IMR-90 (cell line): ENCODE measurements around the gene MEIOB. TPM values are rescaled to one million over a fixed set of nuclear protein-coding genes. Genes with fewer than 3 reads are reported as not detected.
A peak's percentile ranks its signal among the peaks of the same experiment; 100 is the strongest.

Source experiments
- ATAC-seq: fragments of 200-7000 bp; cut with Tn5 transposase; 2 replicates; pipeline ENCODE4 v1.9.1; 2020; ENCODE audit warnings: low read depth, mild to moderate bottlenecking, moderate library complexity
- BruUV-seq: library from RNA; stranded (reverse); fragments of 400-500 nt; replicated peaks from 2 replicates; lab custom pipeline; 2021; lab: Mats Ljungman, UMichigan
- CTCF ChIA-PET: fragments of 300-600 bp; formaldehyde crosslinking; extraction: SDS; loops from one replicate; lab custom pipeline; 2021; ENCODE audit warnings: antibody characterized with exemption; lab: Yijun Ruan, JAX
- POLR2A ChIA-PET: fragments of 300-600 bp; sonication (Branson Sonifier 250); formaldehyde crosslinking; loops from one replicate; lab custom pipeline; 2022; ENCODE audit warnings: antibody characterized with exemption; ENCODE audit not compliant: unreplicated experiment; lab: Charles Lee
- DNase-seq: peaks from one replicate; pipeline ENCODE4 v3.0.0; 2013
- H2AFZ ChIP-seq: replicated peaks from 2 replicates; pipeline ENCODE3; 2013; ENCODE audit warnings: low read length, mild to moderate bottlenecking; ENCODE audit not compliant: poor library complexity
- H2AK5ac ChIP-seq: 2 replicates; pipeline ENCODE4 v1.6.1; 2013; ENCODE audit warnings: low read depth, low read length, inconsistent platforms
- H2AK9ac ChIP-seq: replicated peaks from 2 replicates; pipeline ENCODE3; 2013; ENCODE audit warnings: mild to moderate bottlenecking, low read depth, low read length, moderate library complexity; ENCODE audit not compliant: poor library complexity
- H2BK120ac ChIP-seq: 2 replicates; pipeline ENCODE4 v1.6.1; 2013; ENCODE audit warnings: low read depth, low read length, inconsistent platforms
- H2BK15ac ChIP-seq: 3 replicates; pipeline ENCODE4 v1.6.1; 2013; ENCODE audit warnings: low read depth, low read length, inconsistent platforms
- H2BK20ac ChIP-seq: 2 replicates; pipeline ENCODE4 v1.6.1; 2013; ENCODE audit warnings: low read depth, mild to moderate bottlenecking, inconsistent platforms, low read length, moderate library complexity
- H2BK5ac ChIP-seq: 2 replicates; pipeline ENCODE4 v1.6.1; 2013; ENCODE audit warnings: mild to moderate bottlenecking, low read depth, low read length, inconsistent platforms; ENCODE audit not compliant: poor library complexity, severe bottlenecking
- H3K14ac ChIP-seq: replicated peaks from 2 replicates; pipeline ENCODE4 v1.6.1; 2013; ENCODE audit warnings: low read depth, low read length, inconsistent platforms
- H3K18ac ChIP-seq: 2 replicates; pipeline ENCODE4 v1.6.1; 2013; ENCODE audit warnings: low read depth, low read length, control low read depth
- H3K23ac ChIP-seq: 2 replicates; pipeline ENCODE4 v1.6.1; 2013; ENCODE audit warnings: low read depth, low read length, inconsistent platforms
- H3K27ac ChIP-seq: 2 replicates; pipeline ENCODE4 v1.5.1; 2013; ENCODE audit warnings: mild to moderate bottlenecking, control low read depth, low read length; ENCODE audit not compliant: insufficient read depth
- H3K27me3 ChIP-seq: 2 replicates; pipeline ENCODE4 v1.6.1; 2013; ENCODE audit warnings: low read length; ENCODE audit not compliant: control insufficient read depth, insufficient read depth
- H3K36me3 ChIP-seq: 2 replicates; pipeline ENCODE4 v1.6.1; 2013; ENCODE audit warnings: low read length, mixed read lengths; ENCODE audit not compliant: control insufficient read depth, insufficient read depth
- H3K4ac ChIP-seq: 2 replicates; pipeline ENCODE4 v1.6.1; 2013; ENCODE audit warnings: low read depth, low read length, inconsistent platforms
- H3K4me1 ChIP-seq: 2 replicates; pipeline ENCODE4 v1.6.1; 2013; ENCODE audit warnings: low read length, mixed read lengths; ENCODE audit not compliant: control insufficient read depth, insufficient read depth
- H3K4me2 ChIP-seq: 2 replicates; pipeline ENCODE4 v1.6.1; 2013; ENCODE audit warnings: low read depth, mild to moderate bottlenecking, control low read depth, low read length, moderate library complexity
- H3K4me3 ChIP-seq: 2 replicates; pipeline ENCODE4 v1.5.1; 2013; ENCODE audit warnings: low read depth, mild to moderate bottlenecking, control low read depth, low read length, moderate library complexity; ENCODE audit not compliant: insufficient read depth
- H3K56ac ChIP-seq: 2 replicates; pipeline ENCODE4 v1.6.1; 2013; ENCODE audit warnings: low read length, inconsistent platforms; ENCODE audit not compliant: insufficient read depth; ENCODE audit errors: extremely low read depth
- H3K79me1 ChIP-seq, 2 experiments: 2 replicates each; pipeline ENCODE4 v1.6.1; 2013; ENCODE audit warnings: low read length in 2 of 2, inconsistent platforms in 1 of 2, low read depth in 1 of 2
- H3K9ac ChIP-seq: 2 replicates; pipeline ENCODE4 v1.6.1; 2013; ENCODE audit warnings: low read depth, low read length, control low read depth
- H3K9me1 ChIP-seq: 2 replicates; pipeline ENCODE4 v1.6.1; 2013; ENCODE audit warnings: low read length, inconsistent platforms; ENCODE audit not compliant: insufficient read depth
- H3K9me3 ChIP-seq: 2 replicates; pipeline ENCODE4 v1.6.1; 2013; ENCODE audit warnings: low read length; ENCODE audit not compliant: control insufficient read depth, insufficient read depth
- H4K20me1 ChIP-seq: 2 replicates; pipeline ENCODE4 v1.6.1; 2013; ENCODE audit warnings: low read length, inconsistent platforms; ENCODE audit not compliant: insufficient read depth
- H4K5ac ChIP-seq: 2 replicates; pipeline ENCODE4 v1.6.1; 2013; ENCODE audit warnings: mild to moderate bottlenecking, low read depth, low read length, control low read depth
- H4K8ac ChIP-seq, 2 experiments: 2 replicates each; pipeline ENCODE4 v1.6.1; 2013; ENCODE audit warnings: low read depth in 2 of 2, low read length in 2 of 2, control low read depth in 1 of 2, inconsistent platforms in 1 of 2
- H4K91ac ChIP-seq: 2 replicates; pipeline ENCODE4 v1.6.1; 2013; ENCODE audit warnings: low read depth, low read length, inconsistent platforms; ENCODE audit not compliant: insufficient read depth
- BHLHE40 ChIP-seq: fragments of 150-350 bp; IDR thresholded peaks from 2 replicates; pipeline ENCODE4 v1.6.1; 2016; ENCODE audit warnings: mild to moderate bottlenecking, low read depth, low read length
- CHD1 ChIP-seq: IDR thresholded peaks from 2 replicates; pipeline ENCODE4 v1.6.1; 2012; ENCODE audit warnings: low read depth, low read length, improper control_type of control experiment
- CTCF ChIP-seq: conservative IDR thresholded peaks from 2 replicates; pipeline ENCODE4 v1.5.1; 2012; ENCODE audit warnings: mild to moderate bottlenecking, low read depth, low read length, improper control_type of control experiment
- MAFK ChIP-seq: IDR thresholded peaks from 2 replicates; pipeline ENCODE4 v1.6.1; 2012; ENCODE audit warnings: low read depth, low read length, improper control_type of control experiment
- MXI1 ChIP-seq: IDR thresholded peaks from 2 replicates; pipeline ENCODE4 v1.6.1; 2012; ENCODE audit warnings: low read depth, mild to moderate bottlenecking, low read length, moderate library complexity, borderline replicate concordance
- NFE2L2 ChIP-seq: fragments of 150-350 bp; IDR thresholded peaks from 2 replicates; pipeline ENCODE4 v1.6.1; 2016; ENCODE audit warnings: low read depth, mild to moderate bottlenecking, low read length
- RCOR1 ChIP-seq: IDR thresholded peaks from 2 replicates; pipeline ENCODE4 v1.6.1; 2012; ENCODE audit warnings: mild to moderate bottlenecking, low read length, improper control_type of control experiment; ENCODE audit not compliant: insufficient replicate concordance
- WGBS, 2 experiments: methylation state at CpG; one replicate each; pipeline versions ENCODE4 v1.1.5 to v1.1.7; 2013; ENCODE audit warnings: missing lambda C conversion rate in 2 of 2; ENCODE audit not compliant: insufficient read length in 1 of 2; ENCODE audit errors: extremely low coverage in 2 of 2; 5-methylcytosine and 5-hydroxymethylcytosine counted together
- dilution Hi-C: fragments of 300-500 bp; cut with HindIII; formaldehyde crosslinking; loops from one replicate; pipeline ENCODE4 v1.14.3; 2018; ENCODE audit warnings: low sequenced_read_pairs; ENCODE audit not compliant: unreplicated experiment
- in situ Hi-C: fragments of 300-500 bp; cut with MboI; formaldehyde crosslinking; loops from 3 replicates; pipeline ENCODE4 v1.14.3; 2019; ENCODE audit warnings: low sequenced_read_pairs, inconsistent platforms, mixed read lengths
- intact Hi-C: fragments of 100-400 bp; cut with micrococcal nuclease; formaldehyde crosslinking; loops from 2 replicates; pipeline ENCODE4 v1.10.0; 2022
- polyA plus RNA-seq, 3 experiments: library from polyadenylated mRNA; depleted of rRNA; stranded (reverse); fragments of >200 nt; gene quantifications; 2 replicates each; pipeline ENCODE4 v1.2.3, GENCODE V29; 2012; ENCODE audit warnings: low replicate concordance in 1 of 3
- total RNA-seq: library from RNA; depleted of rRNA; stranded (reverse); fragments of >200 nt; gene quantifications from 2 replicates; pipeline ENCODE4 v1.2.3, GENCODE V29; 2012

Gene MEIOB
- total and polyA plus RNA-seq, 2 of the 4 experiments (the other 2 are of a cell fraction): 0.14 TPM; not detected in 1

GRCh38 chr16:1825864-1826690, 45.9 kb downstream of the MEIOB start:
- Histone ChIP-seq H2BK120ac (no peak overlapping the region), H2BK20ac (no peak overlapping the region), H3K9me1 (peaks cover 6% of the 10 kb centered on the region), H3K23ac (peak overlapping the region; percentile 76; the same call in 1 of the 2 replicates), H4K5ac (no peak overlapping the region), H3K18ac (no peak overlapping the region), H3K36me3 (peaks cover 6% of the 10 kb centered on the region), H3K9me3 (no peaks in the 10 kb centered on the region), H2AK5ac (no peak overlapping the region), H2BK5ac (no peak overlapping the region), H3K9ac (peak overlapping the region; percentile 57; the same call in 1 of the 2 replicates), H3K4me2 (peak overlapping the region; percentile 97), H3K4me1 (peaks cover 6% of the 10 kb centered on the region; the same call in 1 of the 2 replicates), H3K4ac (no peak overlapping the region), H4K20me1 (peaks cover 18% of the 10 kb centered on the region; the same call in 1 of the 2 replicates), H2BK15ac (no peak overlapping the region), H4K91ac (no peak overlapping the region), H2AFZ (peak overlapping the region; percentile 100), H3K27ac (no peak overlapping the region; the same call in 1 of the 2 replicates), H4K8ac (peak overlapping the region; percentile 26 to 41; a peak in 1 of 4 replicates), H3K14ac (no peak overlapping the region), H3K56ac (no peak overlapping the region), H2AK9ac (peak overlapping the region; percentile 76), H3K27me3 (no peaks in the 10 kb centered on the region), H3K4me3 (peak overlapping the region; percentile 73), H3K79me1 (peaks cover 18 to 59% of the 10 kb centered on the region in 2 experiments)
- intact Hi-C loops (loop anchor here (5.0 kb wide), 1 partner anchor 44 kb away; the partner anchor contains the start of genes NUBP2 and SPSB3), dilution Hi-C loops (no loop called here), in situ Hi-C loops (no loop called here)
- no TSS peak for BruUV-seq
- POLR2A ChIA-PET: no interaction called here
- WGBS, 2 experiments: 2% methylated on average over 62 of the region's 96 CpGs; no CpG with 5 or more reads in 1 of the 2 experiments
- TF ChIP-seq CHD1 (no peak), MXI1 (0 out of 2 replicates have a peak, but pooled peaks have one; percentile 56), RCOR1 (peak; percentile 12), MAFK (no peak), CTCF (0 out of 2 replicates have a peak, but pooled peaks have one; percentile 7), BHLHE40 (no peak), NFE2L2 (no peak)
- DNase-seq (peak; percentile 48), ATAC-seq (peak; percentile 65)
- CTCF ChIA-PET: no interaction called here
